Measurements from ENCODE around the gene TASOR. TPM values are rescaled to one million over a fixed set of nuclear protein-coding genes. Genes with fewer than 3 reads are reported as not detected.
"Not testable (repeated sequence)": the region's sequence is repeated elsewhere in the genome, so short reads cannot be mapped to it uniquely, and the experiment has no call there.

Gene TASOR
- 57.6 TPM for polyA plus RNA-seq (2012; ENCODE audit: missing spikeins)

GRCh38 chr3:56683122-56683817, at the start of gene TASOR:
Gene TASOR (minus strand): TSS chr3:56683265. CDS start chr3:56683006, 259 bp downstream.
- DNase-seq (ENCODE audit: insufficient read length) (peak; percentile 84), FAIRE-seq (peak; percentile 97)
- peak; percentile 57; the same call in 1 of the 2 replicates for TF ChIP-seq POLR2AphosphoS5 (IDR thresholded peaks at IDR 0.05; ENCODE audit: low read depth, low read length)
- peak; percentile 42; the same call in 1 of the 2 replicates for TF ChIP-seq POLR2A (IDR thresholded peaks at IDR 0.05; ENCODE audit: low read depth, low read length)
- TF ChIP-seq TAF1 (IDR thresholded peaks at IDR 0.05; ENCODE audit: borderline replicate concordance, low read depth, low read length), result no peak; the same call in 1 of the 2 replicates

- DNase-seq (ENCODE audit: insufficient read length) (no peak), FAIRE-seq (no peak)
- TF ChIP-seq POLR2A (IDR thresholded peaks at IDR 0.05; ENCODE audit: low read depth, low read length) (no peak), POLR2AphosphoS5 (IDR thresholded peaks at IDR 0.05; ENCODE audit: low read depth, low read length) (no peak), TAF1 (IDR thresholded peaks at IDR 0.05; ENCODE audit: borderline replicate concordance, low read depth, low read length) (no peak)
Measured at GRCh38 chr3:56732109-56732508, 49.0 kb upstream of the TASOR start.

- FAIRE-seq (peak; percentile 99), DNase-seq (ENCODE audit: insufficient read length) (peak; percentile 37)
- no peak for TF ChIP-seq TAF1 (IDR thresholded peaks at IDR 0.05; ENCODE audit: borderline replicate concordance, low read depth, low read length)
- no peak for TF ChIP-seq POLR2AphosphoS5 (IDR thresholded peaks at IDR 0.05; ENCODE audit: low read depth, low read length)
- no peak for TF ChIP-seq POLR2A (IDR thresholded peaks at IDR 0.05; ENCODE audit: low read depth, low read length)
Measured at GRCh38 chr3:56725175-56725574, 42.1 kb upstream of the TASOR start.

GRCh38 chr3:56724676-56725075, 41.6 kb upstream of the TASOR start:
- FAIRE-seq (no peak), DNase-seq (ENCODE audit: insufficient read length) (no peak)
- TF ChIP-seq POLR2A (IDR thresholded peaks at IDR 0.05; ENCODE audit: low read depth, low read length) (no peak), TAF1 (IDR thresholded peaks at IDR 0.05; ENCODE audit: borderline replicate concordance, low read depth, low read length) (no peak), POLR2AphosphoS5 (IDR thresholded peaks at IDR 0.05; ENCODE audit: low read depth, low read length) (no peak)

- DNase-seq (ENCODE audit: insufficient read length), result no peak
- peak; percentile 48 for FAIRE-seq
- TF ChIP-seq POLR2A (IDR thresholded peaks at IDR 0.05; ENCODE audit: low read depth, low read length) (no peak), TAF1 (IDR thresholded peaks at IDR 0.05; ENCODE audit: borderline replicate concordance, low read depth, low read length) (no peak), POLR2AphosphoS5 (IDR thresholded peaks at IDR 0.05; ENCODE audit: low read depth, low read length) (no peak)
Measured at GRCh38 chr3:56720849-56721248, 37.8 kb upstream of the TASOR start.

- not testable (repeated sequence) for FAIRE-seq; DNase-seq (ENCODE audit: insufficient read length)
Measured at GRCh38 chr3:56718809-56719208, 35.7 kb upstream of the TASOR start.

- no peak for FAIRE-seq
- no peak for TF ChIP-seq POLR2A (IDR thresholded peaks at IDR 0.05; ENCODE audit: low read depth, low read length)
- no peak for TF ChIP-seq TAF1 (IDR thresholded peaks at IDR 0.05; ENCODE audit: borderline replicate concordance, low read depth, low read length)
- no peak for TF ChIP-seq POLR2AphosphoS5 (IDR thresholded peaks at IDR 0.05; ENCODE audit: low read depth, low read length)
- DNase-seq (ENCODE audit: insufficient read length), result no peak
Measured at GRCh38 chr3:56711344-56711743, 28.3 kb upstream of the TASOR start.

- FAIRE-seq; DNase-seq (ENCODE audit: insufficient read length): not testable (repeated sequence)
Measured at GRCh38 chr3:56707412-56707811, 24.3 kb upstream of the TASOR start.

- FAIRE-seq (no peak), DNase-seq (ENCODE audit: insufficient read length) (no peak)
- TF ChIP-seq POLR2AphosphoS5 (IDR thresholded peaks at IDR 0.05; ENCODE audit: low read depth, low read length) (no peak), TAF1 (IDR thresholded peaks at IDR 0.05; ENCODE audit: borderline replicate concordance, low read depth, low read length) (no peak), POLR2A (IDR thresholded peaks at IDR 0.05; ENCODE audit: low read depth, low read length) (no peak)
Measured at GRCh38 chr3:56706629-56707028, 23.6 kb upstream of the TASOR start.

GRCh38 chr3:56704706-56705105, 21.6 kb upstream of the TASOR start:
- FAIRE-seq, result no peak
- TF ChIP-seq POLR2AphosphoS5 (IDR thresholded peaks at IDR 0.05; ENCODE audit: low read depth, low read length), result no peak
- no peak for TF ChIP-seq TAF1 (IDR thresholded peaks at IDR 0.05; ENCODE audit: borderline replicate concordance, low read depth, low read length)
- no peak for TF ChIP-seq POLR2A (IDR thresholded peaks at IDR 0.05; ENCODE audit: low read depth, low read length)
- no peak for DNase-seq (ENCODE audit: insufficient read length)

- TF ChIP-seq POLR2AphosphoS5 (IDR thresholded peaks at IDR 0.05; ENCODE audit: low read depth, low read length) (no peak), TAF1 (IDR thresholded peaks at IDR 0.05; ENCODE audit: borderline replicate concordance, low read depth, low read length) (no peak), POLR2A (IDR thresholded peaks at IDR 0.05; ENCODE audit: low read depth, low read length) (no peak)
- DNase-seq (ENCODE audit: insufficient read length) (no peak), FAIRE-seq (no peak)
Measured at GRCh38 chr3:56702490-56703315, 19.6 kb upstream of the TASOR start.

- DNase-seq (ENCODE audit: insufficient read length) (no peak), FAIRE-seq (no peak)
- TF ChIP-seq POLR2AphosphoS5 (IDR thresholded peaks at IDR 0.05; ENCODE audit: low read depth, low read length) (no peak), POLR2A (IDR thresholded peaks at IDR 0.05; ENCODE audit: low read depth, low read length) (no peak), TAF1 (IDR thresholded peaks at IDR 0.05; ENCODE audit: borderline replicate concordance, low read depth, low read length) (no peak)
Measured at GRCh38 chr3:56700151-56700550, 17.1 kb upstream of the TASOR start.

All from GM12892 (cell line).